GM12874 (cell line): ENCODE measurements around the gene ATXN2.

Experiments used
- TF ChIP-seq, protein P1 (sequence below): IDR thresholded peaks from 2 replicates; pipeline ENCODE4 v1.5.1; 2011; ENCODE audit warnings: low read depth, mild to moderate bottlenecking, control low read depth, low read length, moderate library complexity; ENCODE audit not compliant: insufficient read depth

ATXN2 gene

DNA sequence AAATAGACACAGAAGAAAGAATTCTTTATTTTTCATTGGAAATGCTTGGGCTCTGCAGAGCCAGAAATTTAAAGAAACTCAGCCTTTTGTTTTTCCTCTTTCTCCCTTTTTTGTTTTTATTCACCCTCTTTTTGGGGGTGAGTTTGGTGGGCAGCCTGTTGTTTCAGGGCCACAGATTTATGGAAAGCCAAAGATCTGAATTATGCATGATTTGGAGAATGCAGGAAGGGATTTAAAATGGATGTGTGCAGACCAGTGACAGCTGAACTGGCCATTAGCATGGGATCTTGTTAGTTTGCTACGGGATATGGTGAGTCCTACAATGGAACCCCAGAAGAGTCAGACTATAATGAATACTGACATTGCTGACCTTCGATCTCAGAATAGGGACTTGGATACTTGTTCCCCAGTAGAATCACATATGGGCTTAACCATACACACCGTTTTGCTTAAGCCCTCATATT is 7.7 kb upstream of the ATXN2 start:
- TF ChIP-seq, protein P1, sequence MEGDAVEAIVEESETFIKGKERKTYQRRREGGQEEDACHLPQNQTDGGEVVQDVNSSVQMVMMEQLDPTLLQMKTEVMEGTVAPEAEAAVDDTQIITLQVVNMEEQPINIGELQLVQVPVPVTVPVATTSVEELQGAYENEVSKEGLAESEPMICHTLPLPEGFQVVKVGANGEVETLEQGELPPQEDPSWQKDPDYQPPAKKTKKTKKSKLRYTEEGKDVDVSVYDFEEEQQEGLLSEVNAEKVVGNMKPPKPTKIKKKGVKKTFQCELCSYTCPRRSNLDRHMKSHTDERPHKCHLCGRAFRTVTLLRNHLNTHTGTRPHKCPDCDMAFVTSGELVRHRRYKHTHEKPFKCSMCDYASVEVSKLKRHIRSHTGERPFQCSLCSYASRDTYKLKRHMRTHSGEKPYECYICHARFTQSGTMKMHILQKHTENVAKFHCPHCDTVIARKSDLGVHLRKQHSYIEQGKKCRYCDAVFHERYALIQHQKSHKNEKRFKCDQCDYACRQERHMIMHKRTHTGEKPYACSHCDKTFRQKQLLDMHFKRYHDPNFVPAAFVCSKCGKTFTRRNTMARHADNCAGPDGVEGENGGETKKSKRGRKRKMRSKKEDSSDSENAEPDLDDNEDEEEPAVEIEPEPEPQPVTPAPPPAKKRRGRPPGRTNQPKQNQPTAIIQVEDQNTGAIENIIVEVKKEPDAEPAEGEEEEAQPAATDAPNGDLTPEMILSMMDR, result no peak

DNA sequence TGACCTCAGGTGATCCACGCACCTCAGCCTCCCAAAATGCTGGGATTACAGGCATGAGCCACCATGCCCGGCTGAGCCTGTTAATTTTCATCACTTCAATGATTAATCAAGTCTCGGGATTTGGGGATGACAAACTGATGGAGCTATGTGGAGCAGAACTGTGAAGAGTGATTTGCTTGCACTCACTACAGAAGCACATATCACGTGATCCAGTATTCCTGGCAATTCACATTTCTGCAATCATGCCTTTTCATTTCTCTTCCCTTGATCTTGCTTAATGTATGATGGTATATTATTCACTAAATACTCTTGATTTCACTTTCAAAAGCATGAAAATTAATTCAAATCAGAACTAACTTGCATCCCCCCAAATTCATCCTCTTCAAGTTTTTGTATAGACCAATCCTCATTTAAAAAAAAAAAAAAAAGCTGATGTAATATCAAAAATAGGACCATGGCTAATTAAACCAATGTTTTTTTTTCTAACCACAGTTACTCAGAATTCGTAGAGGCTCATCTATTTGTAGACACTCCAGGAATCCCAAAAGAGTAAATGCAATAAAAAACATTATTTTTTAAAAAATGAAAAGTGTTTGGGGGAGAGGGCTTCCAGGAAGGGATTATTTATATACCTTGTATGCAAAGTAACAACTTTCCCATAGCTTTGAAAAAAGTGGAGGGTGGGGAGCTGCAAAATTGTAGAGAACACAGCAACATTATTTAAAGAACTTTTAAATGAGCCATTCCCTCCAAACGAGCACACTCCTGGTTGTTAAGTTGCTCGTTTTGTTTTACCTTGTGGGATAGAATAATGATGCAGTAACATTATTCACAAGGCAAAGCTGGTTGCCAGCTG is 7.0 kb upstream of the ATXN2 start:
- TF ChIP-seq, protein P1, result no peak

DNA sequence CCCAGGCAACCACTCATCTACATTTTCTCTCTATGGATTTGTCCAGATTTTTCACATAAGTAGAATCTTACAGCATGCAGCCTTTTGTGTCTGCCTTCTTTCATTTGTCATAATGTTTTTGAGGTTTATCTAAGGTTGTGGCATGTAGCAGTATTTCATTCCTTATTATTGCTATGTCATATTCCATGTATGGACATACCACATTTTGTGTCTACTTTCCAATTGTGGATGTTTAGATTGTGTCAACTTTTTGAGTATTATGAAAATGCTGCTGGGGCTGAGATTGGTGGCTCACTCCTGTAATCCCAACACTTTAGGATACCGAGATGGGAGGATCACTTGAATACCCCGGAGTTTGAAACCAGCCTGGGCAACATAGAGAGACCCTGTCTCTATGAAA is 3.2 kb upstream of the ATXN2 start:
- TF ChIP-seq, protein P1, result no peak

DNA sequence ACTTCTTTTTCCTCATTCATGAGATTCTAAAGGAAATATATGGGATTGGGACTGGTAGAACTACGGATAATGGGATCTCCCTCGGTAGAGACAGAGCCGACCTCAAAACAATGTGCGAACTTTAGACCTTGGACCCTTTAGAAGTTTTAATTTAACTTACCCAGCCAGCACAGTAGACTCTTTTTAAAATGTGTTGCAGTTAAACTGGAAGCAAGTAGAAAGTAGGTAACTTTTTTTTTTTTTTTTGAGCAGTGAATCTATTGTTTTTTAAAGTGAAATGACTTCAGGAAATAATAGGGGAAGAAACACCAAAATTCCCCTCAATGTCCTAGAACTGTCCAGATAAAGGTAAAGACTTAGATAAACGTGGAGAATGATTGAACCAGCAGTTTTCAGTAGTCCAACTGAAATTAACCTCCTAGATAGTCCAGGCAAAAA is 1.1 kb upstream of the ATXN2 start:
- TF ChIP-seq, protein P1, result no peak

DNA sequence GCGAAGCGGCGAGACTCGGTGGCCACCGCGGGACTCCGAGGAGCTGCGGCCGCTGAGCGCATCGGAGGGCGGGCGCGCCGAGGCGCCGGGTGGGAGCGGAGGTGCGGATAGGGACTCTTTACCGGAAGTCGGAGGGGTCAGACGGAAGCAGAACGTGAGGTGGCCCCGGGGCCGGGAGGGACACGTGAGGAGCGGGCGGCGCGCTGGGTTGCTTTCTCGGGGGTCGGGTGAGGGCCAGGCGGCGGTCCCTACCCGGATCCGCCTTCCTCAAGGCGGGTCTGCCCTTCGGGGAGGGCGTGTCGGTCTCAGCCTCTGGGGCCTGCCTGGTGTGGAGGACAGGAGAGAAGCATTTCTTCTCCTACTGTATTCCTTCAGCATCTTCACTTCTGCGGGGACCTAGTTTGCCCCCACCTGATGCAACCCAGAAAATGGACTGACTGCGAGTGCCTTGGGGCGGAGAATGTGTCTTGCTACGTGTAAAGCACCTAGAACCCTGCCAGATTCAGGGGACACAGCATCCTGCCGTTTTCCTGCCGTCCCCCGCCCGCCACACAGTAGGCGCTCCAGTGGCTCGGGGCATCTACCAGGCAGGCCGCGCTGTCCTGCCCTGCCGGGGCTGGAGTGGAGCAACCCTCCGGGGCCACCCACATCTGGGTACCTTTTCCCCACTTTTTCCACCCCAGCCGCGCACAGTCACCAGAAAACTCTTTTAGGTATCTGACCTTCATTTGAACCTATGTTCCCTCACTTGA is 514 bp upstream of the ATXN2 start:
- TF ChIP-seq, protein P1, result no peak

DNA sequence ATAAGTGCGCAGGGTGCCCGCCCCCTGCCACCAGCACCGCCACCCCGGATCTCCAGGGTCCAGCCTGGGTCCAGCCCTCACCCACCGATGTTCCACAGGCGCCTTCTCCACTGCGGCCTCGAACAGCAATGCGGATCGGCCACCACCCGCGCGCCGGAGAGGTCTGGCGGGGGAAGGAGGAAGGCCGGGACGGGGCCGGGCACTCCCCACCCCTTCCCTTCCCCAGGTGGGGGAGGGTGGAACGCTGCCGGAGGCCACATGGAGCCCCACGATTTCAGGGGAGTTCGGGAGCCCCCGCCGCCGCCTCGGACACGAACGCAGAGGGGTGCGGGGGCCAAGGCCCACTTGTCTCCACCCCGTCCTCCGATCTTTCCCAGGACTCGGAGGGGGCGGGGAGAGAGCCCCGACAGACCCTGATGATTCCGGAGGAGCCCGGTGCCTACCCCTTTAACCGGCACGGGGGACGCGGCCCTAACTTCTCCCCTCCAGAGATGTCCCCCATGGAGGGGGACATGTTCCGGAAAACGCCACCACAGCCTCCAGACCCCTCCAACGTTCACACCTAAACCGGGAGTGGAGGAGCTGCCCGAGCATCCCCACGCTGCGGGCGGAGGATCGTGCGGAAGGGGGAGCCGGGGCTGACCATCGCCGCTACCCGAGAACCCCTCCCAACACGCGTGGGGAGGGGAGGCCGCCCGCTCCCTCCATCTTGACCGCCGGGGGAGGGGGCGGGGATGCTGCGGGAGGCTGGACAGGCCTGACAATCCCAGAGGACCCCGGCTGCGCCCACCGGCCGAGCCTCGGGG is 1.1 kb downstream of the ATXN2 start:
- TF ChIP-seq, protein P1, result no peak
